K562 (cell line): Measurements from ENCODE around the gene CYS1. TPM values are rescaled to one million over a fixed set of nuclear protein-coding genes. Genes with fewer than 3 reads are reported as not detected.

Experiments
- ATAC-seq: fragments of 200-7000 bp; cut with Tn5 transposase; 3 replicates; pipeline ENCODE4 v1.9.1; 2020; ENCODE audit warnings: moderate library complexity
- BruUV-seq: library from RNA; stranded (reverse); fragments of 400-500 nt; replicated peaks from 2 replicates; lab custom pipeline; 2021; lab: Mats Ljungman, UMichigan
- CTCF ChIA-PET: fragments of 300-600 bp; formaldehyde crosslinking; extraction: SDS; loops from one replicate; lab custom pipeline; 2021; ENCODE audit warnings: low intra/inter-chr PET ratio; lab: Yijun Ruan, JAX
- POLR2A ChIA-PET: fragments of 300-600, 350-650 bp; sonication (Branson Sonifier 250); formaldehyde crosslinking; extraction: SDS; loops from one replicate; lab custom pipeline; 2021; ENCODE audit warnings: antibody characterized with exemption, inconsistent platforms; lab: Yijun Ruan, JAX
- DNase-seq, 4 experiments: peaks; one replicate each; pipeline versions ENCODE4 v3.0.0 to v3.0.0-alpha.2; 2011 to 2018; ENCODE audit warnings: low spot score in 3 of 4, mixed read lengths in 3 of 4; ENCODE audit errors: extremely low read depth in 1 of 4
- FAIRE-seq: peaks from 2 replicates; lab custom pipeline; 2011; peaks lifted over from hg19 to GRCh38; lab: Jason Lieb, UNC
- H2AFZ ChIP-seq: 2 replicates; pipeline ENCODE4 v1.6.0; 2011; ENCODE audit warnings: low read depth, low read length, control low read depth, inconsistent platforms
- H3K27ac ChIP-seq: fragments of 200-600 bp; 3 replicates; pipeline ENCODE4 v1.8.0; 2011; ENCODE audit warnings: low read depth, mild to moderate bottlenecking, control low read depth, inconsistent platforms, low read length, moderate library complexity, mixed read lengths; ENCODE audit errors: extremely low read depth
- H3K27me3 ChIP-seq, 2 experiments: fragments of 300-600 bp in 1 of 2; 2 replicates in 1 of 2; 3 replicates in 1 of 2; pipeline versions ENCODE4 v1.6.0 to v1.8.0; 2011; ENCODE audit warnings: inconsistent platforms in 2 of 2, low read length in 2 of 2, mild to moderate bottlenecking in 1 of 2, mixed read lengths in 1 of 2, moderate library complexity in 1 of 2; ENCODE audit not compliant: control insufficient read depth in 2 of 2, insufficient read depth in 2 of 2
- H3K36me3 ChIP-seq: fragments of 300-600 bp; 3 replicates; pipeline ENCODE4 v1.8.0; 2011; ENCODE audit warnings: mild to moderate bottlenecking, low read length, inconsistent platforms; ENCODE audit not compliant: control insufficient read depth, insufficient read depth
- H3K4me1 ChIP-seq, 2 experiments: fragments of 200-600 bp in 1 of 2; replicated peaks in 1 of 2; 2 replicates in 1 of 2; 3 replicates in 1 of 2; pipeline versions ENCODE4 v1.5.1 to v1.8.0; 2011; ENCODE audit warnings: inconsistent platforms in 2 of 2, low read length in 2 of 2, mild to moderate bottlenecking in 1 of 2, mixed read lengths in 1 of 2, moderate library complexity in 1 of 2; ENCODE audit not compliant: control insufficient read depth in 2 of 2, insufficient read depth in 2 of 2
- H3K4me2 ChIP-seq: 2 replicates; pipeline ENCODE4 v1.6.1; 2011; ENCODE audit warnings: low read length, control low read depth, inconsistent platforms, mixed read lengths; ENCODE audit not compliant: insufficient read depth
- H3K4me3 ChIP-seq: fragments of 200-600 bp; sonication (generic), shearing (Covaris generic); 2 replicates; pipeline ENCODE4 v1.5.1; 2016; ENCODE audit warnings: control low read depth, inconsistent platforms
- H3K79me2 ChIP-seq: fragments of 200-600 bp; 3 replicates; pipeline ENCODE4 v1.8.0; 2011; ENCODE audit warnings: low read length, inconsistent platforms; ENCODE audit not compliant: control insufficient read depth, insufficient read depth
- H3K9ac ChIP-seq, 2 experiments: 2 replicates each; pipeline versions ENCODE4 v1.6.0 to v1.6.1; 2011; ENCODE audit warnings: low read depth in 2 of 2, low read length in 2 of 2, control low read depth in 1 of 2, inconsistent platforms in 1 of 2, mild to moderate bottlenecking in 1 of 2, mixed read lengths in 1 of 2; ENCODE audit not compliant: insufficient read depth in 1 of 2
- H3K9me1 ChIP-seq: one replicate; pipeline ENCODE4 v1.6.0; 2011; ENCODE audit warnings: inconsistent platforms, mild to moderate bottlenecking, low read length, moderate library complexity; ENCODE audit not compliant: control insufficient read depth, insufficient read depth
- H3K9me3 ChIP-seq: replicated peaks from 2 replicates; pipeline ENCODE4 v1.5.1; 2011; ENCODE audit warnings: low read depth, low read length, inconsistent platforms; ENCODE audit not compliant: control insufficient read depth, insufficient read depth
- H4K20me1 ChIP-seq: replicated peaks from 2 replicates; pipeline ENCODE4 v1.6.1; 2011; ENCODE audit warnings: low read length, inconsistent platforms, mixed read lengths; ENCODE audit not compliant: control insufficient read depth, insufficient read depth
- BHLHE40 ChIP-seq: IDR thresholded peaks from 2 replicates; pipeline ENCODE4 v1.6.1; 2011; ENCODE audit warnings: low read length, improper control_type of control experiment
- E4F1 ChIP-seq: fragments of 250-450 bp; sonication (Bioruptor Pico); IDR thresholded peaks from 2 replicates; pipeline ENCODE4 v1.5.0; 2021; ENCODE audit warnings: mild to moderate bottlenecking, borderline replicate concordance
- NFE2 ChIP-seq: IDR thresholded peaks from 2 replicates; pipeline ENCODE4 v1.6.1; 2014; ENCODE audit warnings: antibody characterized with exemption, low read depth
- WGBS: fragments of 100-300 bp; shearing (Covaris generic); methylation state at CpG from one replicate; pipeline ENCODE4 v1.1.6; 2016; ENCODE audit warnings: low coverage, mixed read lengths; ENCODE audit not compliant: insufficient coverage; ENCODE audit errors: missing lambda C conversion rate; 5-methylcytosine and 5-hydroxymethylcytosine counted together
- in situ Hi-C: fragments of 300-500 bp; cut with MboI; formaldehyde crosslinking; loops from 4 replicates; pipeline ENCODE4 v1.15.0; 2018; ENCODE audit warnings: inconsistent platforms, mixed read lengths
- intact Hi-C: fragments of 100-400 bp; cut with micrococcal nuclease; formaldehyde crosslinking; loops from 2 replicates; pipeline ENCODE4 v1.14.2; 2022
- polyA plus RNA-seq, 8 experiments: library from polyadenylated mRNA; depleted of rRNA in 4 of 8; stranded (reverse) in 5 of 8; unstranded in 3 of 8; fragments of >200 nt; fragmentation: Nextera tagmentation in 2 of 8; fragmentation: Illumina TruSeq in 1 of 8; extraction: Ambion mirVana in 2 of 8; extraction: Trizol in 1 of 8; gene quantifications; 2 replicates each; pipeline versions ENCODE4 v1.2.1 to v1.2.3, GENCODE V29; 2011 to 2014; ENCODE audit warnings: inconsistent platforms in 1 of 8, missing spikeins in 1 of 8
- total RNA-seq, 7 experiments: library from RNA; depleted of rRNA in 6 of 7; stranded (reverse); fragments of >200 nt in 6 of 7; fragmentation: Illumina TruSeq in 2 of 7; extraction: Trizol in 2 of 7; gene quantifications; 2 replicates each; pipeline versions ENCODE4 v1.2.1 to v1.2.3, GENCODE V29; 2011 to 2021; ENCODE audit warnings: low replicate concordance in 1 of 7

Gene CYS1
- total and polyA plus RNA-seq, 9 of the 15 experiments (the other 6 are each of a cell fraction or from before 2014, with no cell fraction given), result 0.11 to 0.13 TPM; not detected in 7

- H3K4me3 ChIP-seq, result no peak overlapping the region
- TF ChIP-seq E4F1 (CRISPR knock-in tag), result no peak
- TF ChIP-seq BHLHE40, result 0 out of 2 replicates have a peak, but pooled peaks have one; percentile 38
- TF ChIP-seq NFE2, result 0 out of 2 replicates have a peak, but pooled peaks have one; percentile 2
- 19% methylated on average over 8 of the region's 8 CpGs for WGBS
- peaks cover 0 to 4% of the 10 kb centered on the region in 2 experiments; a peak in 1 of 5 replicates for H3K27me3 ChIP-seq
- no peaks in the 10 kb centered on the region for H3K9me3 ChIP-seq
- no peak for DNase-seq
- no peak overlapping the region for H3K27ac ChIP-seq
- ATAC-seq, result no peak
- H3K9ac ChIP-seq, result 0 out of 4 replicates have a peak overlapping the region, but pooled peaks of 1 of the 2 experiments have one; percentile 49
- FAIRE-seq, result no peak
- H4K20me1 ChIP-seq, result no peaks in the 10 kb centered on the region
- H2AFZ ChIP-seq, result peak overlapping the region; percentile 56
- ChIA-PET POLR2A (interaction anchor here (0.7 to 1.2 kb wide), 5 partner anchors 11 to 173 kb away, joined by 3 to 6 read pairs (median 4); partner anchors contain the start of gene TAF1B), CTCF (no interaction called here)
- no peak overlapping the region; the same call in 1 of the 2 replicates for H3K4me2 ChIP-seq
- no peaks in the 10 kb centered on the region for H3K79me2 ChIP-seq
- intact Hi-C loops (no loop called here), in situ Hi-C loops (no loop called here)
- peaks cover 10 to 27% of the 10 kb centered on the region in 2 experiments; a peak in 4 of 5 replicates for H3K4me1 ChIP-seq
- BruUV-seq, result no TSS peak
- no peaks in the 10 kb centered on the region for H3K36me3 ChIP-seq
- no peaks in the 10 kb centered on the region for H3K9me1 ChIP-seq
Measured at GRCh38 chr2:10016802-10017258, 63.4 kb downstream of the CYS1 start.
